ENCODE data around the gene NUS1. TPM values are rescaled to one million over a fixed set of nuclear protein-coding genes. Genes with fewer than 3 reads are reported as not detected.
A peak's percentile ranks its signal among the peaks of the same experiment; 100 is the strongest.

The NUS1 gene
- total RNA-seq, 1 donor from 2014 or later = 29.9 TPM

- no peaks in the 10 kb centered on the region for H3K9me3 Mint-ChIP-seq (ENCODE audit: unreplicated experiment)
- peaks cover 26% of the 10 kb centered on the region for H3K36me3 Mint-ChIP-seq (ENCODE audit: low read depth, unreplicated experiment)
- H3K4me1 Mint-ChIP-seq (ENCODE audit: unreplicated experiment) = peaks cover 18% of the 10 kb centered on the region
- H3K4me3 Mint-ChIP-seq (ENCODE audit: unreplicated experiment) = peak overlapping the region; percentile 89
- H3K27me3 Mint-ChIP-seq (ENCODE audit: unreplicated experiment) = peaks cover 6% of the 10 kb centered on the region
- no peak for DNase-seq (ENCODE audit: low spot score)
- H3K27ac Mint-ChIP-seq (ENCODE audit: unreplicated experiment) = no peak overlapping the region
- TF ChIP-seq CTCF (IDR thresholded peaks at IDR 0.05; ENCODE audit: unreplicated experiment) = no peak
Measured at GRCh38 chr6:117676577-117677218, 1.4 kb downstream of the NUS1 start.

DNA sequence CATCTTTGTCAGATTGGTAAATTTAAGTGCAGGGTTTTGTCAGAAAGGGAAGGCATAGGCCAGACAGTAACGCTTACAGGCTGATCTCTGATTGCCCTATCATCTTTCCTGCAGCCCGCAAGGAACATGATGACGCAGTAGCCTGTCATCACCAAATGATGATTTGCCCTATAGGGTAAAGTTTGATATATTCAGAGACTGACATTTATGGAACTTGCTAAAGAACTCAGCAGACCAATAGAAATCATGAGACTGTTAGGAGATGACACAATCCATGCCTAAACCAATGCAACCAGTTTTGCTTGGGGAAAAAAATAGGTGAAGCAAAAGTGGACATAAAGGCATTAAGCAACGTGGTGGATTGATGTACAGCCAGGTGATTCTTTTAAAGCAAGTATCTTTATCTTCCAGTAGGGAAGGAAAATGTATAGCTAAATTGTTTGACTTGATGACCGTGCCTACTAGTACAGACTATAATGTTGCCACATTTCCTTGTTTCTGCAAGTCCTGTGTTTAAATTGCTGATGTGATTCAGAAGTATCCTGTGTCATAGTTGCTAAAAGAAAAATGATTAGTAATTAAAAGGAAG is 2.4 kb downstream of the NUS1 start:
- DNase-seq (ENCODE audit: low spot score) = no peak
- Mint-ChIP-seq H3K36me3 (ENCODE audit: low read depth, unreplicated experiment) (peaks cover 26% of the 10 kb centered on the region), H3K27ac (ENCODE audit: unreplicated experiment) (no peak overlapping the region), H3K27me3 (ENCODE audit: unreplicated experiment) (peaks cover 6% of the 10 kb centered on the region), H3K9me3 (ENCODE audit: unreplicated experiment) (no peaks in the 10 kb centered on the region), H3K4me1 (ENCODE audit: unreplicated experiment) (peaks cover 18% of the 10 kb centered on the region), H3K4me3 (ENCODE audit: unreplicated experiment) (no peak overlapping the region)
- no peak for TF ChIP-seq CTCF (IDR thresholded peaks at IDR 0.05; ENCODE audit: unreplicated experiment)

- Mint-ChIP-seq H3K4me1 (ENCODE audit: unreplicated experiment) (peaks cover 18% of the 10 kb centered on the region), H3K27me3 (ENCODE audit: unreplicated experiment) (peaks cover 2% of the 10 kb centered on the region)
Measured at GRCh38 chr6:117681162-117681741, 6.0 kb downstream of the NUS1 start.

GRCh38 chr6:117684749-117685148 is 9.5 kb downstream of the NUS1 start:
- peaks cover 10% of the 10 kb centered on the region for H3K36me3 Mint-ChIP-seq (ENCODE audit: low read depth, unreplicated experiment)
- H3K27me3 Mint-ChIP-seq (ENCODE audit: unreplicated experiment) = no peaks in the 10 kb centered on the region
- H3K4me1 Mint-ChIP-seq (ENCODE audit: unreplicated experiment) = peaks cover 11% of the 10 kb centered on the region
- H3K4me3 Mint-ChIP-seq (ENCODE audit: unreplicated experiment) = no peak overlapping the region
- no peak for TF ChIP-seq CTCF (IDR thresholded peaks at IDR 0.05; ENCODE audit: unreplicated experiment)
- DNase-seq (ENCODE audit: low spot score) = no peak
- no peaks in the 10 kb centered on the region for H3K9me3 Mint-ChIP-seq (ENCODE audit: unreplicated experiment)
- H3K27ac Mint-ChIP-seq (ENCODE audit: unreplicated experiment) = no peak overlapping the region

More at GRCh38 chr6:117681162-117681741, 6.0 kb downstream of the NUS1 start:
- Mint-ChIP-seq H3K36me3 (ENCODE audit: low read depth, unreplicated experiment) (peaks cover 22% of the 10 kb centered on the region), H3K4me3 (ENCODE audit: unreplicated experiment) (no peak overlapping the region), H3K9me3 (ENCODE audit: unreplicated experiment) (no peaks in the 10 kb centered on the region), H3K27ac (ENCODE audit: unreplicated experiment) (no peak overlapping the region)
- no peak for TF ChIP-seq CTCF (IDR thresholded peaks at IDR 0.05; ENCODE audit: unreplicated experiment)
- DNase-seq (ENCODE audit: low spot score) = no peak

DNA sequence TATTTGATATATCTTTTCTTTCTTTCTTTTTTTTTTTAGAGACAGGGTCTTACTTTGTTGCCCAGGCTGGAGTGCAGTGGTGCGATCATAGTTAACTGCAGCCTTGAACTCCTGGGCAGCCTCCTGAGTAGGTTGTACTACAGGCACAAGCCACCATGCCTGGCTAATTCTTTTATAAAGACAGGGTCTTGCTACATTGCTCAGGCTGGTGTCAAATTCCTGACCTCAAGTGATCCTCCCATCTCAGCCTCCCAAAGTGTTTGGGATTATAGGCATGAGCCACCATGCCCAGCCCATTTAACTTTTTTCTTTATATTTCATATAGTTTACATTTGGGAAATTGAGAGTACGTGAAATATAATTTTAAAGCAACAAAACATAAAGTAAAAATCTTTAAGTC is 10.1 kb downstream of the NUS1 start:
- no peak for TF ChIP-seq CTCF (IDR thresholded peaks at IDR 0.05; ENCODE audit: unreplicated experiment)
- no peaks in the 10 kb centered on the region for H3K27me3 Mint-ChIP-seq (ENCODE audit: unreplicated experiment)
- no peaks in the 10 kb centered on the region for H3K9me3 Mint-ChIP-seq (ENCODE audit: unreplicated experiment)
- peaks cover 11% of the 10 kb centered on the region for H3K4me1 Mint-ChIP-seq (ENCODE audit: unreplicated experiment)
- peaks cover 4% of the 10 kb centered on the region for H3K36me3 Mint-ChIP-seq (ENCODE audit: low read depth, unreplicated experiment)
- H3K27ac Mint-ChIP-seq (ENCODE audit: unreplicated experiment) = no peak overlapping the region
- H3K4me3 Mint-ChIP-seq (ENCODE audit: unreplicated experiment) = no peak overlapping the region
- no peak for DNase-seq (ENCODE audit: low spot score)

Measured in endothelial cell (in vitro differentiated cells).